CD4-positive, CD25-positive, alpha-beta regulatory T cell (primary cell): ENCODE data around the gene FNIP2. TPM values are rescaled to one million over a fixed set of nuclear protein-coding genes. Genes with fewer than 3 reads are reported as not detected.
A peak's percentile ranks its signal among the peaks of the same experiment; 100 is the strongest.

ENCODE experiments used
- ATAC-seq, 2 donors: fragments of 150-1000 bp; cut with Tn5 transposase; one replicate each; pipeline ENCODE4 v1.10.0; 2021; ENCODE audit warnings: low read depth in 2 of 2, moderate number of reproducible peaks in 2 of 2, moderate library complexity in 1 of 2
- DNase-seq, 3 donors: peaks; one replicate each; pipeline versions ENCODE4 v3.0.0 to v3.0.0-alpha.2; 2012 to 2022; ENCODE audit warnings: mixed read lengths in 1 of 3
- H3K27ac ChIP-seq: one replicate; pipeline ENCODE4 v1.7.0; 2013; ENCODE audit warnings: mild to moderate bottlenecking, low read length; ENCODE audit not compliant: insufficient read depth, poor library complexity, severe bottlenecking
- H3K27me3 ChIP-seq: one replicate; pipeline ENCODE4 v1.7.0; 2013; ENCODE audit warnings: low read length; ENCODE audit not compliant: control insufficient read depth, insufficient read depth
- H3K36me3 ChIP-seq: one replicate; pipeline ENCODE4 v1.7.0; 2013; ENCODE audit warnings: mild to moderate bottlenecking, low read length, moderate library complexity; ENCODE audit not compliant: control insufficient read depth, insufficient read depth
- H3K4me1 ChIP-seq: 2 replicates; pipeline ENCODE4 v1.7.0; 2013; ENCODE audit warnings: mild to moderate bottlenecking, low read length; ENCODE audit not compliant: insufficient read depth, control insufficient read depth, poor library complexity, severe bottlenecking
- H3K4me3 ChIP-seq: one replicate; pipeline ENCODE4 v1.7.0; 2013; ENCODE audit warnings: low read depth, mild to moderate bottlenecking, low read length, moderate library complexity
- H3K9me3 ChIP-seq, 2 experiments: 1 replicate in 1 of 2; 2 replicates in 1 of 2; pipeline ENCODE4 v1.7.0; 2013; ENCODE audit warnings: low read length in 2 of 2, mild to moderate bottlenecking in 1 of 2, moderate library complexity in 1 of 2; ENCODE audit not compliant: control insufficient read depth in 2 of 2
- H3K27ac Mint-ChIP-seq, 3 donors: one replicate each; pipeline ENCODE4 v1.8.0; 2020 to 2022; ENCODE audit warnings: mild to moderate bottlenecking in 3 of 3, mixed read lengths in 3 of 3, moderate library complexity in 2 of 3
- H3K27me3 Mint-ChIP-seq: one replicate; pipeline ENCODE4 v1.8.0; 2022; ENCODE audit warnings: mild to moderate bottlenecking, mixed read lengths
- H3K36me3 Mint-ChIP-seq: one replicate; pipeline ENCODE4 v1.8.0; 2020; ENCODE audit warnings: mixed read lengths
- H3K4me1 Mint-ChIP-seq, 4 donors: one replicate each; pipeline ENCODE4 v1.8.0; 2020 to 2022; ENCODE audit warnings: mixed read lengths in 4 of 4, mild to moderate bottlenecking in 1 of 4
- H3K4me3 Mint-ChIP-seq, 4 donors: one replicate each; pipeline ENCODE4 v1.8.0; 2020 to 2022; ENCODE audit warnings: mild to moderate bottlenecking in 4 of 4, mixed read lengths in 4 of 4, moderate library complexity in 3 of 4
- H3K9me3 Mint-ChIP-seq, 7 donors: one replicate each; pipeline ENCODE4 v1.8.0; 2020 to 2022; ENCODE audit warnings: mixed read lengths in 7 of 7, mild to moderate bottlenecking in 3 of 7, moderate library complexity in 2 of 7
- polyA plus RNA-seq, 4 donors: library from polyadenylated mRNA; unstranded; fragments of 300-500 nt; fragmentation: Illumina TruSeq; gene quantifications; one replicate each; pipeline ENCODE4 v1.2.3, GENCODE V29; 2021
- total RNA-seq: library from RNA; stranded (reverse); gene quantifications from one replicate; pipeline ENCODE4 v1.2.3, GENCODE V29; 2022

The FNIP2 gene
- total and polyA plus RNA-seq, 5 donors from 2014 or later: 1.5 to 8.9 (median 2.3) TPM

GRCh38 chr4:158845311-158846041 lies 76.7 kb downstream of the FNIP2 start:
- H3K4me3 ChIP-seq: no peak overlapping the region
- H3K9me3 Mint-ChIP-seq: no peaks in the 10 kb centered on the region
- no peak overlapping the region for H3K27ac Mint-ChIP-seq
- no peak overlapping the region for H3K27ac ChIP-seq
- H3K36me3 ChIP-seq: no peaks in the 10 kb centered on the region
- H3K36me3 Mint-ChIP-seq: peaks cover 4% of the 10 kb centered on the region
- ATAC-seq (no peak), DNase-seq (no peak)
- no peaks in the 10 kb centered on the region for H3K27me3 ChIP-seq
- no peaks in the 10 kb centered on the region for H3K4me1 ChIP-seq
- no peaks in the 10 kb centered on the region for H3K9me3 ChIP-seq
- peaks cover 0 to 3% (median 1%) of the 10 kb centered on the region in 4 donors for H3K4me1 Mint-ChIP-seq
- H3K4me3 Mint-ChIP-seq: no peak overlapping the region
- H3K27me3 Mint-ChIP-seq: no peaks in the 10 kb centered on the region

GRCh38 chr4:158847535-158847934 lies 78.7 kb downstream of the FNIP2 start:
- Histone ChIP-seq H3K27me3 (no peaks in the 10 kb centered on the region), H3K4me3 (no peak overlapping the region), H3K4me1 (no peaks in the 10 kb centered on the region), H3K27ac (no peak overlapping the region), H3K9me3 (no peaks in the 10 kb centered on the region), H3K36me3 (no peaks in the 10 kb centered on the region)
- no peaks in the 10 kb centered on the region for H3K9me3 Mint-ChIP-seq
- DNase-seq: no peak
- H3K27ac Mint-ChIP-seq: no peak overlapping the region
- no peaks in the 10 kb centered on the region for H3K27me3 Mint-ChIP-seq
- H3K4me1 Mint-ChIP-seq: peaks cover 0 to 7% (median 6%) of the 10 kb centered on the region in 4 donors
- H3K36me3 Mint-ChIP-seq: peaks cover 4% of the 10 kb centered on the region
- no peak for ATAC-seq
- H3K4me3 Mint-ChIP-seq: no peak overlapping the region

DNA sequence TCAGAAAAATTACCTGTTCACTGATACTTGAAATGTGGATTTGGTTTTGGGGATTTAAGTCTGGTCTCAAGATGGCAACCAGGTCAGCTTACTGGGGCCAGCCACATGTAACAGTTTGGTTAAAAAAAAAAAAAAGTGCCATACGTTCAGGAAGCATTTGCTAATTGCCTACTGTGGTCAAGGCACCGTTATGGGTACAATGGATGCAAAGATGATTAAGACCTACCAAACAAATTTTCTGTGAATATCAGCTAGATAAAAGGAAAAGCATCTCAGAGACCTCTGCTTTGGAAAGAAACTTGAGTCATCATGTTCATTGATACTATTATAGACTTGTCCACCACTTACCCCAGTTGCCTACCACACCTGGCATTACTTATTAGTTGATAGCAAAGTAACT lies 80.9 kb downstream of the FNIP2 start:
- H3K4me3 Mint-ChIP-seq: no peak overlapping the region
- Histone ChIP-seq H3K36me3 (no peaks in the 10 kb centered on the region), H3K27me3 (no peaks in the 10 kb centered on the region), H3K4me1 (no peaks in the 10 kb centered on the region), H3K4me3 (no peak overlapping the region), H3K9me3 (no peaks in the 10 kb centered on the region), H3K27ac (no peak overlapping the region)
- ATAC-seq (no peak), DNase-seq (no peak)
- no peaks in the 10 kb centered on the region for H3K27me3 Mint-ChIP-seq
- H3K27ac Mint-ChIP-seq: peak overlapping the region in 1 of 3 donors; percentile 27
- H3K4me1 Mint-ChIP-seq: peaks cover 0 to 7% (median 6%) of the 10 kb centered on the region in 4 donors
- H3K36me3 Mint-ChIP-seq: no peaks in the 10 kb centered on the region
- H3K9me3 Mint-ChIP-seq: no peaks in the 10 kb centered on the region

DNA sequence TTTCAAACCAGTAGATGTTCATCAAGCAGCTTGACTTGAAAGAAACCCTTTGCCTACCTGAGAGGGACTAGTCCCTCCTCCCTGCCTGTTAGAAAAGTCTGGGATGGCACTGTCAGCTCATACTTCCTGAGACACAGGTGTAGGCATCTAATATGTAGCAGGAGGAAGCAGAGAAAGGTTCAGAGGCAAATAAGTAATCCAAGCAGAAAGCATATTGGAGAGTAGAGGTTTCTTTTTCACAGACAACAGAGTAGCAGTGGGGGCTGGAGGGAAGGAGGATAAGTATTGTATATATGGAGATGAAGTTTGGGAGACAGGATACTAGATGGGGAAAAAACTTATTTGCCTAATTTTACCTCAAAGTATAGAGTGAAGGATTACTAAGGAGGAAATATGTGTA lies 81.5 kb downstream of the FNIP2 start:
- Mint-ChIP-seq H3K9me3 (no peaks in the 10 kb centered on the region), H3K36me3 (no peaks in the 10 kb centered on the region), H3K4me3 (no peak overlapping the region), H3K27me3 (no peaks in the 10 kb centered on the region), H3K4me1 (peaks cover 0 to 7% (median 6%) of the 10 kb centered on the region in 4 donors), H3K27ac (peak overlapping the region; percentile 27 to 89 (median 72))
- H3K4me1 ChIP-seq: no peaks in the 10 kb centered on the region
- H3K4me3 ChIP-seq: no peak overlapping the region
- H3K27me3 ChIP-seq: no peaks in the 10 kb centered on the region
- DNase-seq (no peak), ATAC-seq (no peak)
- no peaks in the 10 kb centered on the region for H3K36me3 ChIP-seq
- H3K9me3 ChIP-seq: no peaks in the 10 kb centered on the region
- no peak overlapping the region for H3K27ac ChIP-seq

DNA sequence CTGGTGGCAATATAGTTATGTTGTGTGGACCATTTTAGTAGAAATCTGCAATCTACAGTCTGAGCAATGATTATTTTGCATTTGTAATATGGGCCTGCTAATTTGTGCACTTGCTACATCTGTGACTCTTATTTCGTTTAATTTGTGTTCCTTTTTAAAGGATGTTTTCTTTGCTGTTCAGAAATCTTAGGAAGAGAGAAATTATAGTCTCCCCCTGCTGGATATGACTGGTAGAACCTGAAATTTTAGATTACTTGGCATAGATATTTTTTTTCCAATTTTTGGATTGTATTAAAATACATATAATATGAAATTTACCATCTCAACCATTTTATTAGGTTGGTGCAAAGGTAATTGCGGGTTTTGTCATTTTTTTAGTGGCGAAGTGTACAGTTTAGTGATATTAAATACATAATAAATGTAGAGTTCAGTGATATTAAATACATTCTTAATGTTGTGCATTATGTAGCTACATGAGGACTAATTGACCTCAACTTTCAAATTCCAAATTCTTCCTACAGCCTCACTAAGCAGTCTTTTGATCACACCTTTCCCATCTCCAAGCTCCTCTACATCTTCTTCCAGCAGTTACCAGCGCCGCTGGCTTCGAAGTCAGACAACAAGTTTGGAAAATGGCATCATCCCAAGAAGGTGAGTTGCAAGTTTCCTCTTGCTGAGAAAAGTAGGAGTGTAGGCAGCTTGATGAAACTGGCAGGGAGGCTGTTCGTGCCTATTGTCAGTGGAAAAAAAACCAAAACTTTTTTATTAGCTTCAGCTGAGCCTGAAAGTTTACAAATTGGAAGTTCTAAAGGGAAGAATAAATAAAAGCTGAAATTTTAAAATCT lies 82.2 kb downstream of the FNIP2 start:
- no peaks in the 10 kb centered on the region for H3K4me1 ChIP-seq
- Mint-ChIP-seq H3K27ac (peak overlapping the region in 1 of 3 donors; percentile 27), H3K36me3 (no peaks in the 10 kb centered on the region), H3K4me1 (peaks cover 0 to 7% (median 6%) of the 10 kb centered on the region in 4 donors), H3K9me3 (no peaks in the 10 kb centered on the region), H3K27me3 (no peaks in the 10 kb centered on the region), H3K4me3 (no peak overlapping the region)
- H3K27ac ChIP-seq: no peak overlapping the region
- no peaks in the 10 kb centered on the region for H3K9me3 ChIP-seq
- no peak overlapping the region for H3K4me3 ChIP-seq
- DNase-seq (peak in 2 of 3 donors; percentile 26 to 61), ATAC-seq (no peak)
- H3K27me3 ChIP-seq: no peaks in the 10 kb centered on the region
- no peaks in the 10 kb centered on the region for H3K36me3 ChIP-seq

DNA sequence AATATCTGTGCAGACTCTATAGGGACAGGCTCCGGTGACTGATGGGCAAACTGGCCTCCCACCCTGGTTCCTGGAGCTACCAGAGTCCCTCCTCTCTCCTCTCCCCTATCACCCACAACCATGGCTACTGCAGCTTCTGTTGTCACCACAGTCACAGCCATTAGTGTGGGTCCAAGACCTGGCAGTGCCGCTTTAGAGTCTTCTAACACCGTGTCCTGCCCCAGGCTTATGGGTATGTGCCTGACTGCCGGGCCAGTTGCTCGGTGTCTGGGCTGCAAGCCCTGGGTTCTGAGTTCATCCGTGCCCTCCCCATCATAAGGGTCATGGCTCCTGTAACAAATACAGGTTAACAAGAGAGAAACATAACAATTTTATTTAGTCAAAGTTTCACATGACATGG lies 85.4 kb downstream of the FNIP2 start:
- H3K36me3 Mint-ChIP-seq: no peaks in the 10 kb centered on the region
- H3K4me1 ChIP-seq: no peaks in the 10 kb centered on the region
- DNase-seq: no peak
- H3K4me1 Mint-ChIP-seq: peaks cover 0 to 7% (median 6%) of the 10 kb centered on the region in 4 donors
- H3K4me3 ChIP-seq: no peak overlapping the region
- H3K9me3 Mint-ChIP-seq: no peaks in the 10 kb centered on the region
- no peak overlapping the region for H3K27ac ChIP-seq
- H3K36me3 ChIP-seq: no peaks in the 10 kb centered on the region
- no peak overlapping the region for H3K4me3 Mint-ChIP-seq
- no peak overlapping the region for H3K27ac Mint-ChIP-seq
- H3K27me3 ChIP-seq: no peaks in the 10 kb centered on the region
- H3K27me3 Mint-ChIP-seq: no peaks in the 10 kb centered on the region
- no peaks in the 10 kb centered on the region for H3K9me3 ChIP-seq
- no peak for ATAC-seq

DNA sequence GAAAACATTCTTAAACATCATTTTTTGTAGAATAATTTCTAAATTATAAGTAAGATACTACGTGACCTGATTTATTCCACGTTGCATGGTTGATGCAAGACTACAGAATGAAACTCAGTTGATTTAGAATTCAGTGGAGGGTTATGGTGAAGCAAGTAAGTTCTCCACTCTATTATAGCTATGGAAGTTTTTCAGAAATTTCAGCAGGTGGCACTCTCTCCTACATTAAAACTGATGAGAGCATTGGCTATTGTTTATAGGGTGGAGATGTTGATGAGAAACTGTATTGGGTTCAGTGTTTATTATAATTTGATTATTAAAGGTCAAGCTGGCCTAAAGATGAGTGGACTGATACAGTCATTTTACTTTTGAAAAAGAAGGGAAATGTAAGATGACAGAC lies 88.0 kb downstream of the FNIP2 start:
- H3K36me3 ChIP-seq: peaks cover 2% of the 10 kb centered on the region
- no peak overlapping the region for H3K4me3 ChIP-seq
- H3K27me3 ChIP-seq: no peaks in the 10 kb centered on the region
- Mint-ChIP-seq H3K4me1 (peaks cover 2 to 10% (median 4%) of the 10 kb centered on the region in 4 donors), H3K4me3 (no peak overlapping the region), H3K27ac (no peak overlapping the region), H3K27me3 (no peaks in the 10 kb centered on the region), H3K9me3 (no peaks in the 10 kb centered on the region), H3K36me3 (peaks cover 17% of the 10 kb centered on the region)
- H3K9me3 ChIP-seq: no peaks in the 10 kb centered on the region
- ATAC-seq: no peak
- DNase-seq: peak in 2 of 3 donors; percentile 32 to 56
- H3K4me1 ChIP-seq: no peaks in the 10 kb centered on the region
- H3K27ac ChIP-seq: no peak overlapping the region
